Mammary epithelial cell (primary cell): ENCODE results near the gene TFB2M.

ENCODE experiments used
- EZH2 ChIP-seq: IDR thresholded peaks from 2 replicates; pipeline ENCODE4 v1.6.1; 2012; ENCODE audit warnings: low read length, inconsistent platforms, borderline replicate concordance
- TF ChIP-seq, protein P1 (sequence below), 2 donors: IDR thresholded peaks in 1 of 2; conservative IDR thresholded peaks in 1 of 2; 2 replicates each; pipeline ENCODE4 v1.5.1; 2011 to 2012; ENCODE audit warnings: inconsistent platforms in 2 of 2, low read length in 2 of 2, mild to moderate bottlenecking in 2 of 2, control low read depth in 1 of 2, low read depth in 1 of 2; ENCODE audit not compliant: insufficient read depth in 1 of 2; ENCODE audit errors: extremely low read depth in 1 of 2

DNA sequence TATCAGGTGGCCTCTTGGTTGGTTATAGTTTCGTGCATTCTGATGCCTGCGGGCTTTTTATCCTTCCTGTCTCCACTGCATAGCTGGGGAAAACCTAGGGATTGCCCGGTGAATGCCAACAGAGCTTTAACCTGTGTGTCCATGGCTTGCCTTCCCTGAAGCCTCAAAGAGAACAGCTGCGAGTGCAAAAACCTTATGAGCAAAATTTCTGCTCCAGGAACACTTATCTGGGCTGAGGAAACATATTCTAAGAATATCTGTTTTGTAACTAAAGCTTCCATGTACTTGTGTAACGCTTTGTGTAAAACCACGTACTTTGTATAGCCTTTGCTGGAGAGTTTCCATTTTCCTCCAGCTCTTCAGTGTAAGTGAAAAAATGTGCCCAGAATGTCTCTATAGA lies 7.4 kb upstream of the TFB2M start:
- TF ChIP-seq, protein P1, sequence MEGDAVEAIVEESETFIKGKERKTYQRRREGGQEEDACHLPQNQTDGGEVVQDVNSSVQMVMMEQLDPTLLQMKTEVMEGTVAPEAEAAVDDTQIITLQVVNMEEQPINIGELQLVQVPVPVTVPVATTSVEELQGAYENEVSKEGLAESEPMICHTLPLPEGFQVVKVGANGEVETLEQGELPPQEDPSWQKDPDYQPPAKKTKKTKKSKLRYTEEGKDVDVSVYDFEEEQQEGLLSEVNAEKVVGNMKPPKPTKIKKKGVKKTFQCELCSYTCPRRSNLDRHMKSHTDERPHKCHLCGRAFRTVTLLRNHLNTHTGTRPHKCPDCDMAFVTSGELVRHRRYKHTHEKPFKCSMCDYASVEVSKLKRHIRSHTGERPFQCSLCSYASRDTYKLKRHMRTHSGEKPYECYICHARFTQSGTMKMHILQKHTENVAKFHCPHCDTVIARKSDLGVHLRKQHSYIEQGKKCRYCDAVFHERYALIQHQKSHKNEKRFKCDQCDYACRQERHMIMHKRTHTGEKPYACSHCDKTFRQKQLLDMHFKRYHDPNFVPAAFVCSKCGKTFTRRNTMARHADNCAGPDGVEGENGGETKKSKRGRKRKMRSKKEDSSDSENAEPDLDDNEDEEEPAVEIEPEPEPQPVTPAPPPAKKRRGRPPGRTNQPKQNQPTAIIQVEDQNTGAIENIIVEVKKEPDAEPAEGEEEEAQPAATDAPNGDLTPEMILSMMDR (conservative IDR thresholded peaks at IDR 0.05 in 1 of 2, IDR thresholded peaks at IDR 0.05 in 1 of 2; ENCODE audit: extremely low read depth in 1 of 2, insufficient read depth in 1 of 2, low read depth in 1 of 2, low read length in 2 of 2) = no peak
- no peak for TF ChIP-seq EZH2
